OCI-LY7 (cell line): ENCODE results near the gene ADCY3. TPM values are rescaled to one million over a fixed set of nuclear protein-coding genes. Genes with fewer than 3 reads are reported as not detected.

Experiments
- BruUV-seq: library from RNA; stranded (reverse); fragments of 400-500 nt; replicated peaks from 2 replicates; lab custom pipeline; 2021; lab: Mats Ljungman, UMichigan
- CTCF ChIA-PET: fragments of 300-600 bp; sonication (Branson Sonifier 250); formaldehyde crosslinking; loops from one replicate; lab custom pipeline; 2022; ENCODE audit warnings: antibody characterized with exemption; ENCODE audit not compliant: unreplicated experiment; lab: Charles Lee
- POLR2A ChIA-PET: fragments of 300-600 bp; sonication (Branson Sonifier 250); formaldehyde crosslinking; loops from one replicate; lab custom pipeline; 2022; ENCODE audit warnings: antibody characterized with exemption; lab: Charles Lee
- DNase-seq: peaks from one replicate; pipeline ENCODE4 v3.0.0-alpha.2; 2015; ENCODE audit warnings: low spot score
- H2AFZ ChIP-seq: fragments of 200-600 bp; sonication (generic), shearing (Covaris generic); 2 replicates; pipeline ENCODE4 v1.6.1; 2014; ENCODE audit warnings: mild to moderate bottlenecking, antibody characterized with exemption, low read length, moderate library complexity
- H3K27ac ChIP-seq: fragments of 200-600 bp; sonication (generic); 2 replicates; pipeline ENCODE4 v1.5.1; 2014; ENCODE audit warnings: mixed run types, low read depth, mild to moderate bottlenecking, moderate library complexity, low read length, inconsistent platforms; ENCODE audit not compliant: poor library complexity, severe bottlenecking
- H3K36me3 ChIP-seq: fragments of 200-600 bp; sonication (generic); 2 replicates; pipeline ENCODE4 v1.6.1; 2014; ENCODE audit warnings: mild to moderate bottlenecking, antibody characterized with exemption, low read length, moderate library complexity, mixed read lengths; ENCODE audit not compliant: insufficient read depth
- H3K4me1 ChIP-seq: fragments of 200-600 bp; sonication (generic); 2 replicates; pipeline ENCODE4 v1.5.1; 2014; ENCODE audit warnings: mild to moderate bottlenecking, low read length; ENCODE audit not compliant: insufficient read depth, poor library complexity, severe bottlenecking
- H3K4me2 ChIP-seq: fragments of 200-600 bp; sonication (generic); 2 replicates; pipeline ENCODE4 v1.6.1; 2014; ENCODE audit warnings: mild to moderate bottlenecking, low read length
- H3K4me3 ChIP-seq: fragments of 200-600 bp; sonication (generic); 2 replicates; pipeline ENCODE4 v1.5.1; 2014; ENCODE audit warnings: mild to moderate bottlenecking, low read depth, low read length; ENCODE audit not compliant: poor library complexity, severe bottlenecking
- H3K79me2 ChIP-seq: fragments of 200-600 bp; sonication (generic); 2 replicates; pipeline ENCODE4 v1.6.1; 2016; ENCODE audit warnings: low read depth, mild to moderate bottlenecking, low read length, moderate library complexity, mixed read lengths; ENCODE audit not compliant: insufficient read depth
- H3K9me2 ChIP-seq: fragments of 200-600 bp; sonication (generic); 2 replicates; pipeline ENCODE4 v1.6.1; 2016; ENCODE audit warnings: mild to moderate bottlenecking, low read length, mixed read lengths; ENCODE audit not compliant: insufficient read depth
- H3K9me3 ChIP-seq: fragments of 200-600 bp; sonication (generic); 2 replicates; pipeline ENCODE4 v1.6.1; 2014; ENCODE audit warnings: mild to moderate bottlenecking, mixed run types, low read length, mixed read lengths
- H4K20me1 ChIP-seq: fragments of 200-600 bp; sonication (generic); 2 replicates; pipeline ENCODE4 v1.6.1; 2014; ENCODE audit warnings: mild to moderate bottlenecking, antibody characterized with exemption, low read length, moderate library complexity, mixed read lengths; ENCODE audit not compliant: insufficient read depth
- EZH2phosphoT487 ChIP-seq: fragments of 200-600 bp; sonication (generic); IDR thresholded peaks from 2 replicates; pipeline ENCODE4 v1.6.1; 2018; ENCODE audit warnings: low read depth, borderline replicate concordance, mild to moderate bottlenecking, mixed run types, antibody characterized with exemption, low read length, moderate library complexity, mixed read lengths
- intact Hi-C: fragments of 100-400 bp; cut with micrococcal nuclease; formaldehyde crosslinking; loops from one replicate; pipeline ENCODE4 v1.10.0; 2022; ENCODE audit not compliant: unreplicated experiment
- total RNA-seq, 2 experiments: library from RNA; depleted of rRNA in 1 of 2; stranded (reverse); fragments of >200 nt in 1 of 2; shearing (Covaris generic) in 1 of 2; gene quantifications; 2 replicates each; pipeline ENCODE4 v1.2.3, GENCODE V29; 2014 to 2022
- TF ChIP-seq, protein P1 (sequence below): fragments of 200-600 bp; sonication (generic); conservative IDR thresholded peaks from 2 replicates; pipeline ENCODE4 v1.5.1; 2014; ENCODE audit warnings: mild to moderate bottlenecking, antibody characterized with exemption, low read length, moderate library complexity, mixed read lengths

Gene ADCY3
- total RNA-seq, 2 experiments from 2014 or later, result 45.8 to 55.0 TPM

DNA sequence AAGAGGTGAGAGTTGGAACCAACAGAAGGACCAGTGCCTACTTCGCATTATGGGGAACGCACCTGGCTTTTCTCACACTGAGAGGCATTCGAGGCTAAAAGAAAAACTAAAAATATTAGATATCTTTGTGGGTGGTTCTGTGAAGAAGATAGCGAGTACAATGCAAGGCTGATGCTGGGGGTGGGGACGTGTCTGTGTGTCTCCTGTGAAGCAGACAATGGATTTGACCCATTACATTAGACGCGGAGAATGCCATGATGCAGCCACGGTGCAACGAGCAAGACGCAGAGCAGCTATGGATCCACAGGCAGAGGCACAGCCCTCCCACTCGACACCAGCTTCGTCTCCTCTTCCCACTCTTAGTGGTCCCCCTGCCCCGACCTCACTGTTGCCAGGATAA, 61.0 kb downstream of the ADCY3 start:
- CTCF ChIA-PET, result no interaction called here
- intact Hi-C loops, result no loop called here
- H3K27ac ChIP-seq, result no peak overlapping the region
- POLR2A ChIA-PET, result no interaction called here
- H3K4me3 ChIP-seq, result no peak overlapping the region
- no peak overlapping the region for H3K4me2 ChIP-seq
- TF ChIP-seq, protein P1, sequence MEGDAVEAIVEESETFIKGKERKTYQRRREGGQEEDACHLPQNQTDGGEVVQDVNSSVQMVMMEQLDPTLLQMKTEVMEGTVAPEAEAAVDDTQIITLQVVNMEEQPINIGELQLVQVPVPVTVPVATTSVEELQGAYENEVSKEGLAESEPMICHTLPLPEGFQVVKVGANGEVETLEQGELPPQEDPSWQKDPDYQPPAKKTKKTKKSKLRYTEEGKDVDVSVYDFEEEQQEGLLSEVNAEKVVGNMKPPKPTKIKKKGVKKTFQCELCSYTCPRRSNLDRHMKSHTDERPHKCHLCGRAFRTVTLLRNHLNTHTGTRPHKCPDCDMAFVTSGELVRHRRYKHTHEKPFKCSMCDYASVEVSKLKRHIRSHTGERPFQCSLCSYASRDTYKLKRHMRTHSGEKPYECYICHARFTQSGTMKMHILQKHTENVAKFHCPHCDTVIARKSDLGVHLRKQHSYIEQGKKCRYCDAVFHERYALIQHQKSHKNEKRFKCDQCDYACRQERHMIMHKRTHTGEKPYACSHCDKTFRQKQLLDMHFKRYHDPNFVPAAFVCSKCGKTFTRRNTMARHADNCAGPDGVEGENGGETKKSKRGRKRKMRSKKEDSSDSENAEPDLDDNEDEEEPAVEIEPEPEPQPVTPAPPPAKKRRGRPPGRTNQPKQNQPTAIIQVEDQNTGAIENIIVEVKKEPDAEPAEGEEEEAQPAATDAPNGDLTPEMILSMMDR, result no peak
- no peak for TF ChIP-seq EZH2phosphoT487
- no peaks in the 10 kb centered on the region for H3K9me3 ChIP-seq
- no peak overlapping the region for H2AFZ ChIP-seq
- peaks cover 24% of the 10 kb centered on the region for H3K36me3 ChIP-seq
- no peaks in the 10 kb centered on the region for H4K20me1 ChIP-seq
- no peak for DNase-seq
- no peaks in the 10 kb centered on the region for H3K79me2 ChIP-seq
- BruUV-seq, result no TSS peak
- H3K4me1 ChIP-seq, result no peaks in the 10 kb centered on the region
- H3K9me2 ChIP-seq, result no peaks in the 10 kb centered on the region

DNA sequence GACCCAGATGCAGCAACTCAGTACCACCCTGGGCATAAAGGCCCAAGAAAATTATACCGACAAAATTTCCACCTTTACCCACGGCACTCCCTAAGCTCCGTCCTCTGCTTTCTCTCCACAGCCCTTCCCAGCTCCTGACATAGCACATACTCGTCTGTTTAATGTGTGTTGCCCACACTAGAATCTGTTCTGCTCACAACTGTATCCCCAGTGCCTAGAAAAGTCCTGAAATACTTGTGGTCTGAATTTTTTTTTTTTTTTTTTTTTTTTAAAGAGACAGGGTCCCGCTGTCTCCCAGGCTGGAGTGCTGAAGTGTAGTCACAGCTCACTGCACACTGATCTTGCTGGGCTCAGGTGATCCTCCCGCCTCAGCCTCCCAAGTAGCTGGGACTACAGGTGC, 62.3 kb downstream of the ADCY3 start:
- no peak for TF ChIP-seq EZH2phosphoT487
- TF ChIP-seq, protein P1, result no peak
- no peak for DNase-seq
- H4K20me1 ChIP-seq, result no peaks in the 10 kb centered on the region
- no peak overlapping the region for H3K4me3 ChIP-seq
- no peaks in the 10 kb centered on the region for H3K9me3 ChIP-seq
- H3K4me2 ChIP-seq, result no peak overlapping the region
- no peaks in the 10 kb centered on the region for H3K9me2 ChIP-seq
- no peaks in the 10 kb centered on the region for H3K4me1 ChIP-seq
- H3K36me3 ChIP-seq, result peaks cover 24% of the 10 kb centered on the region
- POLR2A ChIA-PET, result interaction anchor here (0.5 to 0.6 kb wide), 2 partner anchors 25 to 433 kb away, joined by 3 to 9 read pairs; no protein-coding TSS in a partner anchor
- CTCF ChIA-PET, result no interaction called here
- no peaks in the 10 kb centered on the region for H3K79me2 ChIP-seq
- BruUV-seq, result no TSS peak
- intact Hi-C loops, result no loop called here
- H3K27ac ChIP-seq, result no peak overlapping the region
- H2AFZ ChIP-seq, result no peak overlapping the region

DNA sequence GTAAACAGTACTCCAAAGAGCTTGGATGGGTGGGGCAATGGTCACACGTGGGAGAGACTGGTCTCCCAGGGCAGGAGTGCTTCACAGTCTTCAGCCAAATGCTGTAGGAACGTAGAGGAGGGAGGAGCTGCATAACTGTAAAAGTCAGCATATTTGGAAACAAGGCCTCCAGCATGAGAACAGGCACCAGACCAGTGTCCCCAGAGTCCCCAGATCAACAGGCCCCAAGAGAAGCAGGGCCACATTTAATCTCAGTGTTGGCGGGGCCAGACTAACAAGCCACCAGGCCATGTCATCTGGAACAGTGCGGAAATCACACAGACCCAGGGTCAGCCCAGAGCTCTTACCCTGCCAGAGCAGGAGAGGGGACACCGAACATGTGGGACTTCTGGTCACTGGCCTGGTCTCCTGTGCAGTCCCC, 63.2 kb downstream of the ADCY3 start:
- no peaks in the 10 kb centered on the region for H3K9me3 ChIP-seq
- ChIA-PET POLR2A (interaction anchor here (0.6 kb wide), 1 partner anchor 107 kb away, joined by 4 read pairs; no protein-coding TSS in a partner anchor), CTCF (interaction anchor here (0.6 kb wide), 1 partner anchor 100 kb away, joined by 4 read pairs; no protein-coding TSS in a partner anchor)
- intact Hi-C loops, result no loop called here
- no peaks in the 10 kb centered on the region for H3K4me1 ChIP-seq
- peaks cover 23% of the 10 kb centered on the region for H3K36me3 ChIP-seq
- H4K20me1 ChIP-seq, result no peaks in the 10 kb centered on the region
- TF ChIP-seq, protein P1, result no peak
- no peak for TF ChIP-seq EZH2phosphoT487
- no peaks in the 10 kb centered on the region for H3K9me2 ChIP-seq
- no peak overlapping the region for H3K4me2 ChIP-seq
- DNase-seq, result no peak
- no peaks in the 10 kb centered on the region for H3K79me2 ChIP-seq
- H2AFZ ChIP-seq, result no peak overlapping the region
- BruUV-seq, result no TSS peak
- no peak overlapping the region for H3K4me3 ChIP-seq
- H3K27ac ChIP-seq, result no peak overlapping the region
